HEK293T (cell line): ENCODE results near the gene TUBGCP3.

Experiments
- CTCF ChIA-PET: fragments of 350-600 bp; formaldehyde crosslinking; extraction: SDS; loops from one replicate; lab custom pipeline; 2021; ENCODE audit warnings: antibody characterized with exemption, inconsistent platforms; lab: Yijun Ruan, JAX
- POLR2A ChIA-PET: fragments of 350-600 bp; formaldehyde crosslinking; extraction: SDS; loops from one replicate; lab custom pipeline; 2020; ENCODE audit warnings: antibody characterized with exemption, inconsistent platforms; lab: Yijun Ruan, JAX
- DNase-seq: peaks from one replicate; pipeline ENCODE4 v3.0.0; 2012; ENCODE audit warnings: mixed read lengths; ENCODE audit errors: extremely low spot score
- ARNT ChIP-seq: fragments of 450-650 bp; IDR thresholded peaks from 2 replicates; pipeline ENCODE4 v1.6.1; 2017; ENCODE audit warnings: mild to moderate bottlenecking
- BHLHE40 ChIP-seq: fragments of 450-650 bp; IDR thresholded peaks from 2 replicates; pipeline ENCODE4 v1.6.1; 2016; ENCODE audit warnings: mild to moderate bottlenecking, moderate library complexity, borderline replicate concordance
- CTBP1 ChIP-seq: fragments of 450-650 bp; IDR thresholded peaks from 2 replicates; pipeline ENCODE4 v1.6.1; 2016; ENCODE audit warnings: borderline replicate concordance
- ELF4 ChIP-seq: fragments of 450-650 bp; IDR thresholded peaks from 2 replicates; pipeline ENCODE4 v1.6.1; 2017; ENCODE audit warnings: antibody characterized with exemption
- FOXA1 ChIP-seq: fragments of 450-650 bp; IDR thresholded peaks from 2 replicates; pipeline ENCODE4 v1.6.1; 2016; ENCODE audit warnings: mild to moderate bottlenecking
- FOXK2 ChIP-seq: fragments of 450-650 bp; IDR thresholded peaks from 2 replicates; pipeline ENCODE4 v1.6.1; 2016; ENCODE audit warnings: mild to moderate bottlenecking
- FOXM1 ChIP-seq: fragments of 450-650 bp; IDR thresholded peaks from 2 replicates; pipeline ENCODE4 v1.6.1; 2017; ENCODE audit warnings: mild to moderate bottlenecking, borderline replicate concordance
- HDGF ChIP-seq: fragments of 450-650 bp; IDR thresholded peaks from 2 replicates; pipeline ENCODE4 v1.6.1; 2017; ENCODE audit warnings: antibody characterized with exemption, borderline replicate concordance
- L3MBTL2 ChIP-seq: fragments of 450-650 bp; conservative IDR thresholded peaks from 2 replicates; pipeline ENCODE4 v1.6.1; 2016; ENCODE audit warnings: mild to moderate bottlenecking
- LEF1 ChIP-seq: fragments of 450-650 bp; IDR thresholded peaks from 2 replicates; pipeline ENCODE4 v1.6.1; 2017; ENCODE audit warnings: mild to moderate bottlenecking, borderline replicate concordance
- NFRKB ChIP-seq: fragments of 450-650 bp; IDR thresholded peaks from 2 replicates; pipeline ENCODE4 v1.6.1; 2016; ENCODE audit warnings: mild to moderate bottlenecking, moderate library complexity
- PKNOX1 ChIP-seq: fragments of 450-650 bp; IDR thresholded peaks from 2 replicates; pipeline ENCODE4 v1.6.1; 2016
- SP1 ChIP-seq: fragments of 450-650 bp; IDR thresholded peaks from 2 replicates; pipeline ENCODE4 v1.6.1; 2017
- SUZ12 ChIP-seq: fragments of 450-650 bp; IDR thresholded peaks from 2 replicates; pipeline ENCODE4 v1.6.1; 2016; ENCODE audit warnings: mild to moderate bottlenecking
- TARDBP ChIP-seq: fragments of 450-650 bp; IDR thresholded peaks from 2 replicates; pipeline ENCODE4 v1.6.1; 2016
- ZNF384 ChIP-seq: fragments of 450-650 bp; IDR thresholded peaks from 2 replicates; pipeline ENCODE4 v1.6.1; 2016

The TUBGCP3 gene

GRCh38 chr13:112475889-112476288 lies 112.1 kb downstream of the TUBGCP3 start:
- no peak for TF ChIP-seq FOXK2
- TF ChIP-seq HDGF, result no peak
- TF ChIP-seq PKNOX1, result no peak
- no peak for TF ChIP-seq LEF1
- DNase-seq, result no peak
- ChIA-PET POLR2A (no interaction called here), CTCF (no interaction called here)

- DNase-seq, result no peak
- TF ChIP-seq ARNT, result no peak
- no peak for TF ChIP-seq NFRKB
- no peak for TF ChIP-seq TARDBP
- TF ChIP-seq ELF4, result no peak
- TF ChIP-seq SUZ12, result no peak
- no peak for TF ChIP-seq SP1
- TF ChIP-seq ZNF384, result no peak
- no peak for TF ChIP-seq BHLHE40
- TF ChIP-seq FOXK2, result no peak
- TF ChIP-seq HDGF, result no peak
- TF ChIP-seq L3MBTL2, result no peak
- TF ChIP-seq CTBP1, result no peak
- no peak for TF ChIP-seq FOXM1
- no peak for TF ChIP-seq LEF1
- no peak for TF ChIP-seq FOXA1
- no peak for TF ChIP-seq PKNOX1
- ChIA-PET POLR2A (no interaction called here), CTCF (interaction anchor here (0.8 kb wide), 1 partner anchor 32 kb away, joined by 3 read pairs; no protein-coding TSS in a partner anchor)
Measured at GRCh38 chr13:112474869-112475268, 113.1 kb downstream of the TUBGCP3 start.

- ChIA-PET POLR2A (no interaction called here), CTCF (no interaction called here)
Measured at GRCh38 chr13:112473818-112474217, 114.1 kb downstream of the TUBGCP3 start.

GRCh38 chr13:112469071-112469745 lies 118.7 kb downstream of the TUBGCP3 start:
- TF ChIP-seq SUZ12, result no peak
- no peak for TF ChIP-seq TARDBP
- TF ChIP-seq PKNOX1, result no peak
- TF ChIP-seq FOXM1, result no peak
- no peak for TF ChIP-seq HDGF
- no peak for TF ChIP-seq ELF4
- TF ChIP-seq CTBP1, result no peak
- no peak for TF ChIP-seq L3MBTL2
- TF ChIP-seq BHLHE40, result no peak
- TF ChIP-seq FOXA1, result no peak
- no peak for TF ChIP-seq NFRKB
- TF ChIP-seq ZNF384, result no peak
- no peak for TF ChIP-seq LEF1
- TF ChIP-seq ARNT, result no peak
- no peak for TF ChIP-seq SP1
- ChIA-PET POLR2A (no interaction called here), CTCF (no interaction called here)
- DNase-seq, result no peak

More at GRCh38 chr13:112473818-112474217, 114.1 kb downstream of the TUBGCP3 start:
- DNase-seq, result no peak
- no peak for TF ChIP-seq TARDBP
- TF ChIP-seq L3MBTL2, result no peak
- TF ChIP-seq FOXK2, result no peak
- TF ChIP-seq ELF4, result no peak
- no peak for TF ChIP-seq LEF1
- TF ChIP-seq FOXM1, result no peak
- no peak for TF ChIP-seq BHLHE40
- TF ChIP-seq PKNOX1, result no peak
- no peak for TF ChIP-seq CTBP1
- no peak for TF ChIP-seq NFRKB

- no peak for TF ChIP-seq ZNF384
- TF ChIP-seq ELF4, result no peak
- TF ChIP-seq ARNT, result no peak
- TF ChIP-seq NFRKB, result no peak
- TF ChIP-seq HDGF, result no peak
- TF ChIP-seq SP1, result no peak
- TF ChIP-seq CTBP1, result no peak
- TF ChIP-seq PKNOX1, result no peak
- no peak for DNase-seq
- POLR2A ChIA-PET, result no interaction called here
- CTCF ChIA-PET, result no interaction called here
Measured at GRCh38 chr13:112468069-112468468, 119.9 kb downstream of the TUBGCP3 start.

GRCh38 chr13:112467236-112467635 lies 120.7 kb downstream of the TUBGCP3 start:
- CTCF ChIA-PET, result no interaction called here
- no peak for DNase-seq
- POLR2A ChIA-PET, result no interaction called here
- no peak for TF ChIP-seq L3MBTL2
- TF ChIP-seq SP1, result no peak
- TF ChIP-seq NFRKB, result no peak
- TF ChIP-seq FOXA1, result no peak
- no peak for TF ChIP-seq ELF4
- TF ChIP-seq PKNOX1, result no peak
- no peak for TF ChIP-seq SUZ12
- TF ChIP-seq CTBP1, result no peak
- TF ChIP-seq FOXK2, result no peak
- no peak for TF ChIP-seq FOXM1
- TF ChIP-seq ZNF384, result no peak
- TF ChIP-seq BHLHE40, result no peak
- TF ChIP-seq TARDBP, result no peak
- no peak for TF ChIP-seq ARNT
- TF ChIP-seq HDGF, result no peak
- no peak for TF ChIP-seq LEF1
